Choroid plexus epithelial cell (primary cell): ENCODE measurements around the gene CARD6.
"Not testable (repeated sequence)": the region's sequence is repeated elsewhere in the genome, so short reads cannot be mapped to it uniquely, and the experiment has no call there.

Experiments
- DNase-seq: peaks from one replicate; pipeline ENCODE4 v3.0.0-alpha.2; 2010; ENCODE audit warnings: low read depth
- H3K4me3 ChIP-seq: 2 replicates; pipeline ENCODE4 v1.5.1; 2011; ENCODE audit warnings: low read depth, mild to moderate bottlenecking, control low read depth, low read length, moderate library complexity
- TF ChIP-seq, protein P1 (sequence below): conservative IDR thresholded peaks from 2 replicates; pipeline ENCODE4 v1.5.1; 2011; ENCODE audit warnings: low read depth, mild to moderate bottlenecking, control low read depth, inconsistent platforms, low read length, moderate library complexity

The CARD6 gene

DNA sequence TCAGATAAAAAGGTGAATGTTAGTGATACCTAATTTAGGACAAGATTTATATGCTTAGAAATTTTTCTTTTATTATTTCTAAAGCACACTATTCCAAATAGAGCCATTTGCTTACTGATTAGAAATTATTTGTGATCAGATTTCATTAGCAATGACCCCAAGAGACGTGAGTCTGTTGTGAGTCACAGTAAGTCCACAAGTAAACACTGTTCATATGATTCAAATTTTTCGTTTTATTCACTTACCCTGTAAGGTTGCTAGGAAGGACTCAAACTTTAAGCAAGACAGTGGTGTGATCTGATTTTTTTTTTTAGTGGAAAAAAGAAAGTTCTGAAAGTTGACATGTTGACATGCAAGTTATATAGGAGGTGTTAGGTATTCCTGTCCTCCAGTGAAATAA lies 1.2 kb downstream of the CARD6 start:
- TF ChIP-seq, protein P1, sequence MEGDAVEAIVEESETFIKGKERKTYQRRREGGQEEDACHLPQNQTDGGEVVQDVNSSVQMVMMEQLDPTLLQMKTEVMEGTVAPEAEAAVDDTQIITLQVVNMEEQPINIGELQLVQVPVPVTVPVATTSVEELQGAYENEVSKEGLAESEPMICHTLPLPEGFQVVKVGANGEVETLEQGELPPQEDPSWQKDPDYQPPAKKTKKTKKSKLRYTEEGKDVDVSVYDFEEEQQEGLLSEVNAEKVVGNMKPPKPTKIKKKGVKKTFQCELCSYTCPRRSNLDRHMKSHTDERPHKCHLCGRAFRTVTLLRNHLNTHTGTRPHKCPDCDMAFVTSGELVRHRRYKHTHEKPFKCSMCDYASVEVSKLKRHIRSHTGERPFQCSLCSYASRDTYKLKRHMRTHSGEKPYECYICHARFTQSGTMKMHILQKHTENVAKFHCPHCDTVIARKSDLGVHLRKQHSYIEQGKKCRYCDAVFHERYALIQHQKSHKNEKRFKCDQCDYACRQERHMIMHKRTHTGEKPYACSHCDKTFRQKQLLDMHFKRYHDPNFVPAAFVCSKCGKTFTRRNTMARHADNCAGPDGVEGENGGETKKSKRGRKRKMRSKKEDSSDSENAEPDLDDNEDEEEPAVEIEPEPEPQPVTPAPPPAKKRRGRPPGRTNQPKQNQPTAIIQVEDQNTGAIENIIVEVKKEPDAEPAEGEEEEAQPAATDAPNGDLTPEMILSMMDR, result no peak
- DNase-seq, result peak; percentile 58
- H3K4me3 ChIP-seq, result peak overlapping the region; percentile 51

DNA sequence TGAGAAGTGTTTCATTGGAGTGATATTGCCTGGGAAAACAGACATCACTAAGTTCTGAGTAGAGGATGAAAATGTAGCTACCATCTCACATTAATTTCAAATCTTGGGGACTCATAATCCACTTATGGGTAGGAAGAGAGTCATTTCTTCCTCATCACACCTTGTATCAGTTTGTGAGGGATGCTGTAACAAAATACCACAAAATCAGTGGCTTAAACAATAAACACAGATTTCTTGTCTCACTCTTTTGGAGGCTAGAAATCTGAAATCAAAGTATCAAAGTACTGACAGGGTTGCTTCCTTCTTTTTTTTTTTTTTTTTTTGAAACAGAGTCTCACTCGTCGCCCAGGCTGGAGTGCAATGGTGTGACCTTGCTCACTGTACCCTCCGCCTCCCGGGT lies 3.4 kb downstream of the CARD6 start:
- TF ChIP-seq, protein P1, result no peak
- H3K4me3 ChIP-seq, result no peak overlapping the region
- DNase-seq, result no peak

DNA sequence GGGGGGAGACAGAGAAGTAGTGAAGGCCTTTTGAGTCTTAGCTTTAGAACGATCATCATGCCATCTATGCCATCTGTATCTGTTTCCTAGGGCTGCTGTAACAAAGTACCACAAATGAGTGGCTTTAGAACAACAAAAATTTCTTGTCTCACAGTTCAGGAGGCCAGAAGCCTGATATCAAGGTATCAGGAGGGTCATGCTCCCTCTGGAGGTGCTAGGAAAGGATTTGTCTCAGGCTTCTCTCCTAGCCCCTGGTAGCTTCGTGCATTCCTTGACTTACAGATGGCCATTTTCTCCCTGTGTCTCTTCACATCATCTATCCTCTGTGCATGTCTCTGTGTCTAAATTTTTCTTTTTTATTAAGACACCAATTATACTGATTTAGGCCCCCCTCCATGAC lies 5.2 kb downstream of the CARD6 start:
- TF ChIP-seq, protein P1, result no peak
- DNase-seq, result no peak
- H3K4me3 ChIP-seq, result no peak overlapping the region

DNA sequence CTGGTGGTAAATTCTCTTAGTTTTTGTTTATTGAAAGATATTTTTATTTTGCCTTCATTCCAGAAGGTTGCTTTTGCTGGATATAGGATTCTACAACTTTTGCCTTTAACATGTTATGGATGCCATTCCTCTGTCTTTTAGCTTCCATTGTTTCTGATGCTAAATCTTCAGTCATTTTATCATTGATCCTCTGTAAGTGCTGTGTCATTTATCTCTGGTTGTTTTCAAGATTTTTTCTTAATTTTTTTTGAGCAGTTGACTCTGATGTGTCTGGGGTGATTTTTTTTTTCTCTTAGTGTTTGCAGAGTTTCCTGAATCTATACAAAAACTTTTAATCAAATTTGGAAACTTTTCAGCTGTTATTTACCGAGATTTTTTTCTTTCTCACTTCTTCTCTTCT lies 6.4 kb downstream of the CARD6 start:
- DNase-seq, result no peak

DNA sequence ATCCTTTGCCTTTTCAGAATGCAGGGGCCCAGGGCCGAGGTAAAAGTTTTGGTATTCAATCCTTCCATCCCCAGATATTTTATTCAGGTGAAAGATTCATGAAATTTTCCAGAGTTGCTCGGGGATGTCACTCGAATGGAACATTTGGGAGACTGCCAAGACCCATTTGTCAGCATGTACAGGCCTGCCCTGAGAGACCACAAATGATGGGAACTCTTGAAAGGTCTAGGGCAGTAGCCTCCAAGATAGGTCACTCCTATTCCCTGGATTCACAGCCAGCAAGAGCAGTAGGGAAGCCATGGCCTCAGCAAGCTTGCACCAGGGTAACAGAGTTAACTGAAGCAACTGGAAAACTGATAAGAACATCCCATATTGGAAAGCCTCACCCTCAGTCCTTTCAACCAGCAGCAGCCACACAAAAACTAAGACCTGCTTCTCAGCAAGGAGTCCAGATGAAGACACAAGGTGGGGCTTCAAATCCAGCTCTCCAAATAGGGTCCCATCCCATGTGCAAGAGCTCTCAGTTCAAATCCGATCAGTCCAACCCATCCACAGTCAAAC lies 12.5 kb downstream of the CARD6 start:
- TF ChIP-seq, protein P1, result no peak
- no peak for DNase-seq

More for the DNA sequence above, 6.4 kb downstream of the CARD6 start:
- TF ChIP-seq, protein P1, result no peak
- no peak overlapping the region for H3K4me3 ChIP-seq

DNA sequence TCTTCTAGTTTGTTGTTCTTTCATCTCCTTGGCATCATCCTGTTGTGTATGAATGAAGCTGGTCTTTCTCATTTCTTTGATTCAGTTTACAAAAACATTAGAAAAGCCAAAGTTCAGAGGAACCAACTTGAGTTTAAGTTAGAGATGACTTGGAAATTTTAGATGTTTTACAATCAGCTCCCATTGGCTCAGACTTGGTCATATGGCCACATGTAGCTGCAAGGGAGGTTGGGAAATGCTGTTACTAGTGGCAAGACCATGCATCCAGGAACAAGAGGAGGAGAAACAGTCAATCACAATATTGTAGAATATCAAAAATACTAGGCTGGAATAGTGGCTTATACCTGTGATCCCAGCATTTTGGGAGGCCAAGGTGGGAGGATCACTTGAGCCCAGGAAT lies 19.5 kb downstream of the CARD6 start:
- DNase-seq, result no peak
- TF ChIP-seq, protein P1, result no peak
- H3K4me3 ChIP-seq, result no peak overlapping the region

More for the DNA sequence above, 12.5 kb downstream of the CARD6 start:
- H3K4me3 ChIP-seq, result no peak overlapping the region

DNA sequence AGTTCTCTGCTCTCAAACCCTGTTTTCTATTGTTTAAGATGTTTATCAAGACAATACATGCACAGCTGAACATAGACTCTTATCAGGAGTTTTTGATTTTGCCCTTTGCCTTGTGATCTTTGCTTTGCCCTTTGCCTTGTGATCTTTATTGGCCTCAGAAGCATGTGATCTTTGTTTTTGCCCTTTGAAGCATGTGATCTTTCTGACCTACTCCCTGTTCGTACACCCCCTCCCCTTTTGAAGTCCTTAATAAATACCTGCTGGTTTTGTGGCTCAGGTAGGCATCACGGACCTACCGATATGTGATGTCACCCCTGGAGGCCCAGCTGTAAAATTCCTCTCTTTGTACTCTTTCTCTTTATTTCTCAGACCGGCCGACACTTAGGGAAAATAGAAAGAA lies 23.8 kb downstream of the CARD6 start:
- not testable (repeated sequence) for DNase-seq, H3K4me3 ChIP-seq
